ENCODE results near the gene GINS1.
A peak's percentile ranks its signal among the peaks of the same experiment; 100 is the strongest.
"Not testable (repeated sequence)": the region's sequence is repeated elsewhere in the genome, so short reads cannot be mapped to it uniquely, and the experiment has no call there.

GINS1 gene

GRCh38 chr20:25466846-25467245, 59.4 kb downstream of the GINS1 start:
- no peak overlapping the region for H3K4me3 ChIP-seq (ENCODE audit: low read depth, low read length)
- ChIA-PET POLR2A (no interaction called here), CTCF (no interaction called here)
- DNase-seq (ENCODE audit: low read depth, low spot score): no peak
- no peak for TF ChIP-seq CTCF (IDR thresholded peaks at IDR 0.05; ENCODE audit: insufficient read depth, low read length, missing control alignments)

- no peak overlapping the region for H3K4me3 ChIP-seq (ENCODE audit: low read depth, low read length)
- DNase-seq (ENCODE audit: low read depth, low spot score): no peak
- POLR2A ChIA-PET: no interaction called here
- CTCF ChIA-PET: no interaction called here
- TF ChIP-seq CTCF (IDR thresholded peaks at IDR 0.05; ENCODE audit: insufficient read depth, low read length, missing control alignments): no peak
Observed at GRCh38 chr20:25467441-25467840, 60.0 kb downstream of the GINS1 start.

GRCh38 chr20:25468126-25469075, 60.9 kb downstream of the GINS1 start:
- CTCF ChIA-PET: no interaction called here
- DNase-seq (ENCODE audit: low read depth, low spot score): no peak
- H3K4me3 ChIP-seq (ENCODE audit: low read depth, low read length): no peak overlapping the region
- POLR2A ChIA-PET: no interaction called here
- TF ChIP-seq CTCF (IDR thresholded peaks at IDR 0.05; ENCODE audit: insufficient read depth, low read length, missing control alignments): no peak

- CTCF ChIA-PET: interaction anchor here (1.0 kb wide), 1 partner anchor 223 kb away, joined by 3 read pairs; no protein-coding TSS in a partner anchor
- POLR2A ChIA-PET: no interaction called here
- TF ChIP-seq CTCF (IDR thresholded peaks at IDR 0.05; ENCODE audit: insufficient read depth, low read length, missing control alignments): no peak
- no peak overlapping the region for H3K4me3 ChIP-seq (ENCODE audit: low read depth, low read length)
- DNase-seq (ENCODE audit: low read depth, low spot score): no peak
Observed at GRCh38 chr20:25469558-25469957, 62.1 kb downstream of the GINS1 start.

- no peak for DNase-seq (ENCODE audit: low read depth, low spot score)
- ChIA-PET POLR2A (no interaction called here), CTCF (interaction anchor here (1.0 to 1.3 kb wide), 3 partner anchors 8 to 223 kb away, joined by 3 to 4 read pairs (median 3); no protein-coding TSS in a partner anchor)
- no peak overlapping the region for H3K4me3 ChIP-seq (ENCODE audit: low read depth, low read length)
- peak; percentile 57 for TF ChIP-seq CTCF (IDR thresholded peaks at IDR 0.05; ENCODE audit: insufficient read depth, low read length, missing control alignments)
Observed at GRCh38 chr20:25470045-25470444, 62.6 kb downstream of the GINS1 start.

GRCh38 chr20:25471020-25471419, 63.5 kb downstream of the GINS1 start:
- H3K4me3 ChIP-seq (ENCODE audit: low read depth, low read length): no peak overlapping the region
- no peak for DNase-seq (ENCODE audit: low read depth, low spot score)
- ChIA-PET CTCF (interaction anchor here (1.0 to 1.3 kb wide), 2 partner anchors 9 to 11 kb away, joined by 3 to 4 read pairs; no protein-coding TSS in a partner anchor), POLR2A (no interaction called here)
- TF ChIP-seq CTCF (IDR thresholded peaks at IDR 0.05; ENCODE audit: insufficient read depth, low read length, missing control alignments): no peak

- POLR2A ChIA-PET; DNase-seq (ENCODE audit: low read depth, low spot score); CTCF ChIA-PET; H3K4me3 ChIP-seq (ENCODE audit: low read depth, low read length): not testable (repeated sequence)
Observed at GRCh38 chr20:25473297-25473696, 65.8 kb downstream of the GINS1 start.

Data from AG04449 (cell line).